GM19238 (cell line): ENCODE measurements around the gene KATNA1.
"Not testable (repeated sequence)": the region's sequence is repeated elsewhere in the genome, so short reads cannot be mapped to it uniquely, and the experiment has no call there.

Source experiments
- DNase-seq: peaks from one replicate; pipeline ENCODE4 v3.0.0; 2011; ENCODE audit warnings: low spot score; ENCODE audit not compliant: insufficient read length

KATNA1 gene

DNA sequence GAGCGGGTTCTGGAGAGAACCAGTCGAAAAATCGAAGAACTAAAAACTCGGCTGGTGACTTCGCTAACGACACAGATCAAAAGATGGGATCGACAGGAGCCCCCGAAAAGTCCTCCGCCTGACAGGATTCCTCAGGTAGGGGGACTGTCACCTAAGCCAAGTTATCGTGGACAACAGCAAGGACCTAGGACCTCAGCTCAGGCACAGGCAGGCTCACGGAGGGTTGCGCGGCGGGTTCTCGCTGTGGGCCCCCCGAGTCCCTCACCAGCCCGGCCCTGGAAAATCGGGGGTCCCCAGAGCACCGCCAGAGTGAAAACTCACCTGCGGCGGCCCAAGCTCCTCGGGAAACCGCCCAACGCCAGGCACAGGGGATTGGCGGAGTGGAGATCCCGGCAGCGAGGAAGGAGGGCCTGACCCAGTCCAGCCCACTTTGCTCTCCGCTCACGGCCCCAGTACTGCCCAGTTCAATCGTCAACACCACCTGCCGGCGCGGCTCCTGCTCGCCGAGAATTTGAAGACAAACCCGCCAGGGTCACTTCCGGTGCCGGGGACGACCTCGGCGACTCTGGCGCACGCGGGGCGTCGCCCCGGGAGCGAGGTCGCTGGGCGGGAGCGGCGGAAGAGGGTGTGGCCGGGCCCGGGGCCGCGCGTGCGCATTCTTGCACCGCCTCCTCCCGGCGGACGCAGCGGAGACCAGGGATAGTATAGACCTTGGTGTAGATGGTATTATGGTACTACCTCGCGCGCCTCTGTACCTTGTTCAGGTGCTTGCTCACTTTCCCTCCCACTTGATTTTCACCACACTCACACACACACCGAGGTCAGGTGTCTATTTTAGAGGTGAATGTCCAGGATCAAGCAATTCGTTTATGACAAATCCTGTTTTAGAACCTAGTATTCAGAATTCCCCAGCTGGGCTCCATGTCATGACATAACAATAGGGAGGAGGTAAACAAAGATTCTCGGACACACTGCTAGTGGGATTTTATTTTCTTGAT lies at the start of gene KATNA1:
Gene KATNA1, minus strand, starts transcription at position 567 of the 998 bp plus-strand sequence. CDS start 10,167 bp downstream, outside the sequence.
- DNase-seq, result peak; percentile 91

DNA sequence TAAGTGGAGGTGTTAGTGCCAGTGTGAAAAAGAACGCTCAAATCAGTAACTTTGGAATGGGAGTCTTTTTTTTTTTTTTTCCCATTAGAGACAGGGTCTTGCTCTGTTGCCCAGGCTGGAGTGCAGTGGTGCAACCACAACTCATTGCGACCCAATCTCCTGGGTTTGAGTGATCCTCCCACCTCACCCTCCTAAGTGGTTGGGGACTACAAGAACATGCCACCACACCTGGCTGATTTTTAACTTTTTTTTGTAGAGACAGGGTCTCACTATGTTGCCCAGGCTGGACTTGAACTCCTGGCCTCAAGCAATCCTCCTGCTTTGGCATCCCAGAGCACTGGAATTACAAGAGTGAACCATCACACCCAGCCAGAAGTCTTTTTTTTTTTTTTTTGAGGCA lies 49.7 kb upstream of the KATNA1 start:
- DNase-seq, result no peak

- DNase-seq, result no peak
Measured at GRCh38 chr6:149696901-149697300, 48.4 kb upstream of the KATNA1 start.

DNA sequence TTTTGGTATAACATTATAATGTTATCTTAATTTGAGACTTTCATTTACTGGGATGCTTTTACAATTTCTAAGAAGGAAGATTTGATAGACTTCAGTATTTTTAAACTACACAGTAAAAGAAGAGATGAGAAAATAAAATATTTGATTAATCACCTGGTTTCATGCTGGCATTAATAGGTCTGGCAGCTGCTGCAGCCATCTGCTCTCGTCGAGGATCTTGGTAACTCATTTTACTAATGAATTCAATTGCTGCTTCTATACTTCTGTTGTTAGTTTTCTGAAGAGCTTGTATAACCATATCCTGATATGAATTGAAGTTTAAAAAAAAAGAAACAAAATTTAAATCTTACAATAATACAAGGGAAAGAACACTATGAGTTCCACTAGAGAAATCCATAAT lies 46.4 kb upstream of the KATNA1 start:
- DNase-seq, result no peak

- no peak for DNase-seq
Measured at GRCh38 chr6:149691201-149691600, 42.7 kb upstream of the KATNA1 start.

GRCh38 chr6:149686230-149686629 lies 37.7 kb upstream of the KATNA1 start:
- DNase-seq, result no peak

GRCh38 chr6:149683256-149683859 lies 34.8 kb upstream of the KATNA1 start:
- DNase-seq, result no peak

- DNase-seq, result not testable (repeated sequence)
Measured at GRCh38 chr6:149681845-149682244, 33.3 kb upstream of the KATNA1 start.

DNA sequence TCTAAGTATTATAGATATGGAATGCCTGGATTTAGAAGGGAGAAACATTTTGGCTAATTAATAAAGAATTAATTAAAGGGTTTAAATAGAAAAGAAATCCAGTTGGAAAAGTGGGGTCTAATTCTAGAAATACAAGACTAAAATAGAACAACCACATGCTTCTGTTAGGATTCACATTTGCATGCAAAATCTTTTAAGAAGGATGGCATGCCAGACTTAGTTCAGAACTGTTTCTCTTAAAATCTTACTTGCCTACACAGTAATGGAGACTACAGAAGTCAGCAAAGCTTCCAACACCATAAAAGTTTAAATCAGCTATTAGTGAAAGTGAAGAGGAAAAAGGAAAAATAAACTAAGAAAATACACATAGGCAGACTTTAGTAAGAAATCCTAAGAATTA lies 32.7 kb upstream of the KATNA1 start:
- no peak for DNase-seq

GRCh38 chr6:149680503-149680902 lies 32.0 kb upstream of the KATNA1 start:
- peak; percentile 4 for DNase-seq

- DNase-seq, result not testable (repeated sequence)
Measured at GRCh38 chr6:149672265-149672664, 23.8 kb upstream of the KATNA1 start.

DNA sequence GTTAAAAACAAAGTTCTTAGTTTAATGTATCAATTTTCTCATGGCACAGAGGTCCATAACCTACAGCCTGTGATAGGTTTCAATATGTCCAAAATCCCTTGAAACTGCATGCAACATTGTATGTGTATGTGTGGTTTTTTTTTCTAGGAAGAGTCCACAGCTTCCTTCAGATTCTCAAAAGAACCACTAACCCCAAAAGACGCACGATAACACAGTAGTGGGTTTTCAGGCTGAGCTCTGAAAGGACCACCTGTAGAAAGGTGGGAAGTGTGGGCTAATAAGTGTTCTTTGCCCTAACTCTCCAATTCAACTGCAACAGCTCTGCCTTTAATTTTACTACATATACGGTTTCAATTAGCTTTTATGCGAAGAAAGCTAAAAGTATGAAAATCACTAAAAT lies 11.5 kb upstream of the KATNA1 start:
- no peak for DNase-seq

DNA sequence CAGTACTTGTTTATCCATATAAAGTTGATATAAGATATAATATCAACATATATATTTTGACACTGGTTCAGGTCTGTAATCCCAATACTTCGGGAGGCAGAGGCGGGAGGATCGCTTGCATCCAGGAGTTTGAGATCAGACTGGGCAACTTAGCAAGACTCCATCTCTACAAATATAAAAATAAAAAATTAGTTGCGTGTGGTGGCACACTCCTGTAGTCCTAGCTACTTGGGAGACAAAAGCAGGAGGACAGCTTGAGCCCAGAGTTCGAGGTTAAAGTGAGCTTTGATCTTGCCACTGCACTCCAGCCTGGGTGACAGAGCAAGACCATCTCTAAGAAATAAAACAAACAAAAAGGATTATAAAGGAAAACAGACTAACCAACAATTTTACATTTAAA lies 8.9 kb upstream of the KATNA1 start:
- DNase-seq, result no peak

- DNase-seq, result no peak
Measured at GRCh38 chr6:149651056-149651455, 2.5 kb upstream of the KATNA1 start.

- DNase-seq, result no peak
Measured at GRCh38 chr6:149646599-149646998, 1.9 kb downstream of the KATNA1 start.

DNA sequence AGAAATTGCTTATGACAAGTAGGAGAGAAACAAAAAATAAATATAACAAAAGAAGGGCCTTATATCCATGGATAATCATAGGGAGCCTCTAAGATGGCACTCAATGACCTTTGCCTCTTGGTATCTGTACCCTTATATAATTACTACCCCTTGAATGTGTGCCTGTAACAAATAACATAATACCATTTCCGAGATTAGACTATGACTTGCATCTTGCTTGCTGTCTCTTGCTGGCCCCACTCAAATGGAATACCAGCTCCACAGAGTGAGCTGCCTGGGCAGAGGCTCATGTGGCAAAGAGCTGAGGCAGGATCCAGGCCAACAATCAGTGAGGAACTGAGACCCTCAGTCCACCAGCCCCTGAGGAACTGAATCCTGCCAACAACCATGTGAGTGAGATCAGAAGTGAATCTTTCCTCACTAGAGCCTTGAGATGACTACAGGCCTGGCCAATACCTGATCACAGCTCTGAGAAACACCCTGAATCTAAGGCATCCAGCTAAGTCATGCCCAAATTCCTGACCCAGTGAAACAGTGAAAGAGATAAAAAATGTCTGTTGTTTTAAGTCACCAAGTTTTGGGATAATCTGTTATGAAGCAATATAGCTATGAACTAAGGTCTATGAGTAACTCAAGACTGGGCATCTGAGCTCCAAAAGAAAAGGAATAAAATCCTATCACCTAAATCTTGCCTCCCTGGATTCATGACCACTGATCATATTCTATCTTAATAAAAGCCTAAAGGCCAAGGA lies 5.5 kb downstream of the KATNA1 start:
- DNase-seq, result no peak

DNA sequence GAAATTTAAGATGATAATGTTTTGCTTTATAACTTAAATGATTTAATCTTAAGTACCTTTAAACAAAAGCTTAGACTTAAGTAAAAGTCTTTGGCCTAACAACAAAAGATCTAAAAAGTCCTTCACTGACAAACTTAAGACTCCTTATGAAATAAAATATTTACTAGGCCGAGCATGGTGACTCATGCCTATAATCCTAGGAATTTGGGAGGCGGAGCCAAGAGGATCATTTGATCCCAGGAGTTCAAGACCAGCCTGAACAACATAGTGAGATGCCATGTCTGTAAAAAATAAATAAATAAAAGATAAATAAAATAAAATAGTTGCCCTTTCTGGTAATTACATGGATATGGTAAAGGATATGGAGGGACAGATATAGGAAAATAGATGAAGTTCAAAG lies 12.4 kb downstream of the KATNA1 start:
- no peak for DNase-seq

GRCh38 chr6:149634315-149634714 lies 14.2 kb downstream of the KATNA1 start:
- DNase-seq, result no peak

- DNase-seq, result no peak
Measured at GRCh38 chr6:149628875-149629510, 19.5 kb downstream of the KATNA1 start.

DNA sequence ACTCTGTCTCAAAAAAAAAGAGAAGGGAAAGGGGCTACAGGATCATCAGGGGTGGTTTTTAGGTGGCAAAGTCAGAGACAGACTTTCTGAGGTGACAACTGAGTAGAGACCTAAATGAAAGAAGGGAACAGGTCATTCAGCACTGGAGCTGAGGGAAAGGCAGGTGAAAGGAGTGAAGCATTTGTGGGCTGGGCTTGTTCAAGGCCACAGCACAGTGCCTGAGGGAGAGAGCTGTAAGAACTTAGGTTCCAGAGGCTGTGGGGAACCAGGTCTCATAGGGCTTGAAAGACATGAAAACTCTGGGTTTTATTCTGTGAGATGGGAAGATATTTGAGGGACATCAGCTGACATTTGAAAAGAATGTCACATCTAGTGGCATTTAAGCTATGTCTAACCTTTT lies 20.8 kb downstream of the KATNA1 start:
- DNase-seq, result no peak

DNA sequence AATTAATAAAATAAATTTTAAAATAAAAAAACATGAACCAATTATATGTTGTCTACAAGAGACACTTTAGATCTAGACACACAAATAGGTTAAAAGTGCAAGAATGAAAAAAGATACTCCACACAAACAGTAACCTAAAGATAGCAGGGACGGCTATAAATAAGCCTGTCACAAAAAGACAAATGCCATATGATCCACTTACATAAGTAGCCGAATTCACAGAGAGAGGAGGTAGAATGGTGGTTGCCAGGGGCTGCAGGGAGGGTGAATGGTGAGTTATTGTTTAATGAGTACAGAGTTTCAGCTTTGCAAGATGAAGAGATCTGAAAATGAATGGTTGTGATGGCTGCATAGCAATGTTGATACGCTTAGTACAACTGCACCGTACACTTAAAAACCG lies 32.7 kb downstream of the KATNA1 start:
- no peak for DNase-seq
